Measurements from ENCODE around the gene DNAH6. TPM values are rescaled to one million over a fixed set of nuclear protein-coding genes. Genes with fewer than 3 reads are reported as not detected.
A peak's percentile ranks its signal among the peaks of the same experiment; 100 is the strongest.

Gene DNAH6
- total RNA-seq, 2 experiments from 2014 or later: 0.68 to 0.89 TPM

DNA sequence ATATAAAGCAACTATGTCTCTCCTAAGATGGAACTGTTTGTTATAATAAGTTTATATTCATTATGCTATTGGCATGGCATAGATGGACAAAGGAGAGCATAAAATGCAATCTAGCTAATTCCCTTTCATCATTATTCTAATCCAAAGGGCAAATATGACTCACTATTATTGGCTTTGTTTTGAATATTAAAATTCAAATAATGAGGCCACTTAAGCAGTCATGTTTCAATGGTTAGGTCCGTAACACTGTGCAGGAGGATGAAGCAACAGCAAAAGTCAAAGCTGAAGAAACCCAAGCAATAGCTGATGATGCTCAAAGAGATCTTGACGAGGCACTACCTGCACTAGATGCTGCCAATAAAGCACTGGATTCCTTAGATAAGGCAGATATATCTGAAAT lies 187.5 kb downstream of the DNAH6 start:
- peaks cover 15% of the 10 kb centered on the region for H3K36me3 Mint-ChIP-seq (ENCODE audit: low read depth)
- no peaks in the 10 kb centered on the region for H3K27me3 Mint-ChIP-seq (ENCODE audit: low read depth)
- H3K9me3 Mint-ChIP-seq (ENCODE audit: insufficient read depth): peaks cover 18% of the 10 kb centered on the region
- ChIA-PET POLR2A (no interaction called here), CTCF (no interaction called here)
- peaks cover 5% of the 10 kb centered on the region for H3K4me1 Mint-ChIP-seq (ENCODE audit: low read depth)
- ATAC-seq (no peak), DNase-seq (no peak)
- no peak overlapping the region for H3K27ac Mint-ChIP-seq
- H3K4me3 Mint-ChIP-seq: no peak overlapping the region

GRCh38 chr2:84704505-84705244 lies 188.4 kb downstream of the DNAH6 start:
- no peak overlapping the region for H3K27ac Mint-ChIP-seq
- DNase-seq (no peak), ATAC-seq (no peak)
- peaks cover 6% of the 10 kb centered on the region for H3K4me1 Mint-ChIP-seq (ENCODE audit: low read depth)
- H3K27me3 Mint-ChIP-seq (ENCODE audit: low read depth): no peaks in the 10 kb centered on the region
- H3K36me3 Mint-ChIP-seq (ENCODE audit: low read depth): peaks cover 15% of the 10 kb centered on the region
- H3K4me3 Mint-ChIP-seq: no peak overlapping the region
- H3K9me3 Mint-ChIP-seq (ENCODE audit: insufficient read depth): peaks cover 18% of the 10 kb centered on the region
- ChIA-PET POLR2A (interaction anchor here (1.5 kb wide), 1 partner anchor 17 kb away, joined by 3 read pairs; no protein-coding TSS in a partner anchor), CTCF (no interaction called here)

GRCh38 chr2:84705858-84706257 lies 189.6 kb downstream of the DNAH6 start:
- H3K9me3 Mint-ChIP-seq (ENCODE audit: insufficient read depth): peaks cover 18% of the 10 kb centered on the region
- peaks cover 15% of the 10 kb centered on the region for H3K36me3 Mint-ChIP-seq (ENCODE audit: low read depth)
- CTCF ChIA-PET: interaction anchor here (0.9 to 1.0 kb wide), 2 partner anchors 15 to 35 kb away, joined by 3 read pairs; no protein-coding TSS in a partner anchor
- H3K4me3 Mint-ChIP-seq: no peak overlapping the region
- POLR2A ChIA-PET: interaction anchor here (1.5 kb wide), 1 partner anchor 15 kb away, joined by 3 read pairs; no protein-coding TSS in a partner anchor
- no peaks in the 10 kb centered on the region for H3K27me3 Mint-ChIP-seq (ENCODE audit: low read depth)
- H3K27ac Mint-ChIP-seq: peak overlapping the region; percentile 22
- ATAC-seq (no peak), DNase-seq (no peak)
- peaks cover 6% of the 10 kb centered on the region for H3K4me1 Mint-ChIP-seq (ENCODE audit: low read depth)

GRCh38 chr2:84708442-84708841 lies 192.1 kb downstream of the DNAH6 start:
- no peak overlapping the region for H3K27ac Mint-ChIP-seq
- DNase-seq: no peak
- POLR2A ChIA-PET: no interaction called here
- CTCF ChIA-PET: no interaction called here
- no peak overlapping the region for H3K4me3 Mint-ChIP-seq
- peaks cover 5% of the 10 kb centered on the region for H3K36me3 Mint-ChIP-seq (ENCODE audit: low read depth)
- no peak for ATAC-seq
- peaks cover 6% of the 10 kb centered on the region for H3K4me1 Mint-ChIP-seq (ENCODE audit: low read depth)
- H3K27me3 Mint-ChIP-seq (ENCODE audit: low read depth): no peaks in the 10 kb centered on the region
- peaks cover 7% of the 10 kb centered on the region for H3K9me3 Mint-ChIP-seq (ENCODE audit: insufficient read depth)

DNA sequence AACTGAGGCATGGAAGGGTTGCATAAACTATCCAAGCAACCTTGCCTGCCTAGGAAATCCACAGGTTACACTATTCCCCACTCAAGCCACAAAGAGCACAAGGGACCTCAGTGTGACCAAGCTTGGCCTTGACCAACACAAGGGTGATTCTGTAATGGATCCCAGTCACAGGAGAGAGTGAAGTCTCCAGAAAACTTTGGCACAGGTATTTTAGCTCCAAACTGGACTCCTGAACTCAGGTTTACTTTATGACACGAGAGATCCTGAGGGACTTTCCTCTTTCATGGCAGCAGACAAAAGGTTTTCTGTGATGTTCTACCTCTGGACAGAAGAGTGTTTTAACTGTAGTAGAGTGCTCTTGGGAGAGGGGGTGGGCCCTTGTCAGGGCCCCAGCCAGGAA lies 195.4 kb downstream of the DNAH6 start:
- CTCF ChIA-PET: no interaction called here

DNA sequence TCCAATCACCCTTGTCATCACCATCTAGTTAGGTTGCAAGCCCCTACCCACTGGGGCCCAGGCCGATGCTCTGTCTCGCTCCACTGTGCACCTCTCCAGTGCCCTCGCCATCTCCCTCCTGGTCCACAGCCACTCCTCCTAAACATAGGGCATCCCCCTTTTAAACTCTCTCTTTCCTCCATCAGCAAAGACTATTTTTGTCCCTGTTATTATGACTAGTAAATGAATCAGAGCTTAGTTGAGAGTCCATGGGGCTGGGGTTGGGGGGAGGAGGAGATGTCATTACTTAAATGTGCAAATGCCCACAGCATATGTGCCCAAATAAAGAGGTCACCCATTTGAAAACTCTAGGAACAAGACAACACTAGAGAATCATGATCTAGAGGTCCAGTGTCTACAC lies 197.1 kb downstream of the DNAH6 start:
- no peaks in the 10 kb centered on the region for H3K9me3 Mint-ChIP-seq (ENCODE audit: insufficient read depth)
- peaks cover 6% of the 10 kb centered on the region for H3K4me1 Mint-ChIP-seq (ENCODE audit: low read depth)
- no peak overlapping the region for H3K27ac Mint-ChIP-seq
- ATAC-seq: no peak
- ChIA-PET POLR2A (no interaction called here), CTCF (no interaction called here)
- H3K27me3 Mint-ChIP-seq (ENCODE audit: low read depth): no peaks in the 10 kb centered on the region
- no peaks in the 10 kb centered on the region for H3K36me3 Mint-ChIP-seq (ENCODE audit: low read depth)
- no peak for DNase-seq
- no peak overlapping the region for H3K4me3 Mint-ChIP-seq

More for the DNA sequence above, 195.4 kb downstream of the DNAH6 start:
- no peaks in the 10 kb centered on the region for H3K27me3 Mint-ChIP-seq (ENCODE audit: low read depth)
- H3K4me3 Mint-ChIP-seq: no peak overlapping the region
- no peaks in the 10 kb centered on the region for H3K9me3 Mint-ChIP-seq (ENCODE audit: insufficient read depth)
- H3K27ac Mint-ChIP-seq: no peak overlapping the region
- H3K4me1 Mint-ChIP-seq (ENCODE audit: low read depth): peaks cover 3% of the 10 kb centered on the region
- no peak for ATAC-seq
- DNase-seq: no peak
- no peaks in the 10 kb centered on the region for H3K36me3 Mint-ChIP-seq (ENCODE audit: low read depth)
- POLR2A ChIA-PET: no interaction called here

- ATAC-seq (no peak), DNase-seq (no peak)
- no peak overlapping the region for H3K4me3 Mint-ChIP-seq
Observed at GRCh38 chr2:84716564-84716963, 200.3 kb downstream of the DNAH6 start.

GRCh38 chr2:84717302-84717701 lies 201.0 kb downstream of the DNAH6 start:
- no peak overlapping the region for H3K27ac Mint-ChIP-seq
- DNase-seq: no peak
- CTCF ChIA-PET: interaction anchor here (1.2 kb wide), 1 partner anchor 24 kb away, joined by 3 read pairs; no protein-coding TSS in a partner anchor

More at GRCh38 chr2:84716564-84716963, 200.3 kb downstream of the DNAH6 start:
- H3K9me3 Mint-ChIP-seq (ENCODE audit: insufficient read depth): no peaks in the 10 kb centered on the region
- peaks cover 3% of the 10 kb centered on the region for H3K36me3 Mint-ChIP-seq (ENCODE audit: low read depth)
- ChIA-PET POLR2A (interaction anchor here (0.6 kb wide), 1 partner anchor 63 kb away, joined by 3 read pairs; no protein-coding TSS in a partner anchor), CTCF (no interaction called here)
- H3K4me1 Mint-ChIP-seq (ENCODE audit: low read depth): peaks cover 8% of the 10 kb centered on the region
- H3K27ac Mint-ChIP-seq: no peak overlapping the region
- H3K27me3 Mint-ChIP-seq (ENCODE audit: low read depth): no peaks in the 10 kb centered on the region

GRCh38 chr2:84719434-84719833 lies 203.1 kb downstream of the DNAH6 start:
- Mint-ChIP-seq H3K4me3 (peak overlapping the region; percentile 46), H3K9me3 (ENCODE audit: insufficient read depth) (no peaks in the 10 kb centered on the region), H3K27ac (peak overlapping the region; percentile 36), H3K4me1 (ENCODE audit: low read depth) (peaks cover 13% of the 10 kb centered on the region), H3K27me3 (ENCODE audit: low read depth) (no peaks in the 10 kb centered on the region), H3K36me3 (ENCODE audit: low read depth) (peaks cover 3% of the 10 kb centered on the region)
- ATAC-seq (no peak), DNase-seq (no peak)
- ChIA-PET CTCF (no interaction called here), POLR2A (no interaction called here)

More at GRCh38 chr2:84717302-84717701, 201.0 kb downstream of the DNAH6 start:
- peaks cover 8% of the 10 kb centered on the region for H3K4me1 Mint-ChIP-seq (ENCODE audit: low read depth)
- H3K4me3 Mint-ChIP-seq: no peak overlapping the region
- H3K27me3 Mint-ChIP-seq (ENCODE audit: low read depth): no peaks in the 10 kb centered on the region
- H3K9me3 Mint-ChIP-seq (ENCODE audit: insufficient read depth): no peaks in the 10 kb centered on the region
- H3K36me3 Mint-ChIP-seq (ENCODE audit: low read depth): peaks cover 3% of the 10 kb centered on the region
- ATAC-seq: no peak
- POLR2A ChIA-PET: interaction anchor here (0.5 kb wide), 1 partner anchor 123 kb away, joined by 3 read pairs; no protein-coding TSS in a partner anchor

DNA sequence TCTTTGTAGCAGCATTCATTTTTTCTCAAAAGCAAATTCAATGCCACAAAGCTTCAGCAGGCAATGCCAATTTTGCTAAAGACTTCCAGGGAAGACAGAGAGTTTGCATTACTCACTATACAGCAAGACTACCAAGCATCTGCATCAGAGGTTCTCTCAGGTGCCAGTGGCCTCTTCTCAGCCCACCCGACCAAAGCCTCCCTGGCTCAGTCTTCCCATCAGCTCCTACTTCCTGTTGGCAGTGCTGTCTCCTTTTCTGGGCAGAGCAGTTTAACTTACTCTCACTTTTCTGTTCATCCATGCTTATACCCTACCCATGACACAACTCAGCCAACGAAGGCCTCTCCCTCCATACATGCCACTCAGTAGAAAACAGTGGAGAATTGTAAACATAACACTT lies 207.5 kb downstream of the DNAH6 start:
- Mint-ChIP-seq H3K36me3 (ENCODE audit: low read depth) (peaks cover 3% of the 10 kb centered on the region), H3K9me3 (ENCODE audit: insufficient read depth) (no peaks in the 10 kb centered on the region), H3K4me1 (ENCODE audit: low read depth) (peaks cover 12% of the 10 kb centered on the region), H3K4me3 (no peak overlapping the region), H3K27me3 (ENCODE audit: low read depth) (no peaks in the 10 kb centered on the region), H3K27ac (no peak overlapping the region)
- no peak for ATAC-seq
- no peak for DNase-seq
- CTCF ChIA-PET: no interaction called here
- POLR2A ChIA-PET: no interaction called here

DNA sequence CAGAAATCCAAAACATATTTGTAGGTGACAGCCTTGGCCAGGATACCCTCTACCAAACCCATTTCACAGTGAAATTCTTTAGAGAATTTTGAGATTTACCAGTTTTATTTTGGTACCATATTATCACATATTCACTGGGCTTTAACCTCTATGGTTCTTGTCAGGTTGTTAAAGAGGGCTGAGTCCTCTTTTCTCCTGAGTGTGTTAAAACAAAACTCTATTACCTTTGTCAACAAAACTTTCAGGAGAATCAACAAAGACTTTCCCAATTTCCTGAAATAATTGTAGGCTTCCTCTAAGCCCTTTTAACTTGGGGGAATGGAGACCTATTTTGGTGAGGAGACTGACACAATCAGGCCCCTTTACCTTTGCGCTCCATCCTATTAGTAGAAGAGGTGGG lies 209.4 kb downstream of the DNAH6 start:
- Mint-ChIP-seq H3K4me3 (no peak overlapping the region), H3K36me3 (ENCODE audit: low read depth) (peaks cover under 1% of the 10 kb centered on the region), H3K27ac (no peak overlapping the region), H3K27me3 (ENCODE audit: low read depth) (no peaks in the 10 kb centered on the region), H3K4me1 (ENCODE audit: low read depth) (peaks cover 9% of the 10 kb centered on the region), H3K9me3 (ENCODE audit: insufficient read depth) (no peaks in the 10 kb centered on the region)
- POLR2A ChIA-PET: no interaction called here
- DNase-seq (no peak), ATAC-seq (no peak)
- CTCF ChIA-PET: no interaction called here

GRCh38 chr2:84727315-84727714 lies 211.0 kb downstream of the DNAH6 start:
- no peak for ATAC-seq
- Mint-ChIP-seq H3K9me3 (ENCODE audit: insufficient read depth) (no peaks in the 10 kb centered on the region), H3K4me1 (ENCODE audit: low read depth) (peaks cover 7% of the 10 kb centered on the region), H3K27me3 (ENCODE audit: low read depth) (no peaks in the 10 kb centered on the region), H3K27ac (no peak overlapping the region), H3K36me3 (ENCODE audit: low read depth) (no peaks in the 10 kb centered on the region), H3K4me3 (no peak overlapping the region)
- ChIA-PET CTCF (interaction anchor here (0.7 kb wide), 1 partner anchor 15 kb away, joined by 4 read pairs; no protein-coding TSS in a partner anchor), POLR2A (interaction anchor here (0.6 kb wide), 1 partner anchor 85 kb away, joined by 3 read pairs; no protein-coding TSS in a partner anchor)
- no peak for DNase-seq
